GM23338 (cell line): ENCODE measurements around the gene CDC42BPA.

ENCODE experiments used
- CREB1 ChIP-seq: fragments of 250-450 bp; sonication (Bioruptor Pico); IDR thresholded peaks from 2 replicates; pipeline ENCODE4 v1.5.0; 2020; ENCODE audit warnings: low read depth, mild to moderate bottlenecking, moderate library complexity
- EZH2 ChIP-seq: fragments of 200-600 bp; sonication (generic); IDR thresholded peaks from one replicate; pipeline ENCODE4 v1.8.0; 2017; ENCODE audit warnings: antibody characterized with exemption, mild to moderate bottlenecking, low read depth; ENCODE audit not compliant: unreplicated experiment
- EZH2phosphoT487 ChIP-seq: fragments of 200-600 bp; sonication (generic); IDR thresholded peaks from one replicate; pipeline ENCODE4 v1.8.1; 2018; ENCODE audit warnings: antibody characterized with exemption; ENCODE audit not compliant: unreplicated experiment
- JUNB ChIP-seq: IDR thresholded peaks from one replicate; pipeline ENCODE4 v1.6.1; 2016; ENCODE audit warnings: antibody characterized with exemption; ENCODE audit not compliant: unreplicated experiment
- NANOG ChIP-seq: IDR thresholded peaks from 2 replicates; pipeline ENCODE4 v1.6.1; 2016; ENCODE audit warnings: antibody characterized with exemption, borderline replicate concordance
- POLR2AphosphoS5 ChIP-seq: IDR thresholded peaks from 2 replicates; pipeline ENCODE4 v1.6.1; 2016; ENCODE audit warnings: antibody characterized with exemption, low read depth
- TF ChIP-seq, protein P1 (sequence below), 2 experiments: fragments of 200-600 bp in 1 of 2; sonication (generic) in 1 of 2; conservative IDR thresholded peaks; 2 replicates each; pipeline versions ENCODE4 v1.5.1 to v1.6.1; 2016 to 2017; ENCODE audit warnings: antibody characterized with exemption in 2 of 2, low read depth in 2 of 2, mild to moderate bottlenecking in 2 of 2, moderate library complexity in 1 of 2
- TF ChIP-seq, protein P2 (sequence below): IDR thresholded peaks from one replicate; pipeline ENCODE4 v1.6.1; 2018; ENCODE audit warnings: antibody characterized with exemption; ENCODE audit not compliant: unreplicated experiment
- TF ChIP-seq, protein P3 (sequence below): IDR thresholded peaks from 2 replicates; pipeline ENCODE4 v1.6.1; 2016; ENCODE audit warnings: antibody characterized with exemption
- TF ChIP-seq, protein P4 (sequence below): fragments of 250-450 bp; sonication (Bioruptor Pico); IDR thresholded peaks from 2 replicates; pipeline ENCODE4 v1.5.0; 2020; ENCODE audit warnings: mild to moderate bottlenecking, moderate library complexity

DNA sequence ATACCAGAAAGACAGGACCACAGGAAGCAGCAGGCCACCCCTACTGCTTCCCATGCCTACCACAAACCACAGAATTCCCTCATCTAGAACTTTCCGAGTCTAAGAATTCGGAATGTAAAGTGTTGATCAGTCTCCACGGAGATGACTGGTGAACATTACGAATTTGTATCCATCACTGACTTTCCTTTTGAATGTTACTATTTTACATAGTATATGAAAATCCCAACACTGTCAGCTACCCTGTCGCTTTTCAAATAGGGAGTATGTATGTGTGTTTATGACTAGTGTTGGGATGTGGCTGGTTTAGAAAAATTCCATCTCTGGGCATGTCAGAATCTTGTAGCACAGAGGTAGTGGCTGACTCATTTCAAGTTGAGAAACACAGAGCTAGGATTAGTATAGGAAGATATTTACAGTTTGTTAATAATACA lies 260.0 kb downstream of the CDC42BPA start:
- TF ChIP-seq, protein P1, sequence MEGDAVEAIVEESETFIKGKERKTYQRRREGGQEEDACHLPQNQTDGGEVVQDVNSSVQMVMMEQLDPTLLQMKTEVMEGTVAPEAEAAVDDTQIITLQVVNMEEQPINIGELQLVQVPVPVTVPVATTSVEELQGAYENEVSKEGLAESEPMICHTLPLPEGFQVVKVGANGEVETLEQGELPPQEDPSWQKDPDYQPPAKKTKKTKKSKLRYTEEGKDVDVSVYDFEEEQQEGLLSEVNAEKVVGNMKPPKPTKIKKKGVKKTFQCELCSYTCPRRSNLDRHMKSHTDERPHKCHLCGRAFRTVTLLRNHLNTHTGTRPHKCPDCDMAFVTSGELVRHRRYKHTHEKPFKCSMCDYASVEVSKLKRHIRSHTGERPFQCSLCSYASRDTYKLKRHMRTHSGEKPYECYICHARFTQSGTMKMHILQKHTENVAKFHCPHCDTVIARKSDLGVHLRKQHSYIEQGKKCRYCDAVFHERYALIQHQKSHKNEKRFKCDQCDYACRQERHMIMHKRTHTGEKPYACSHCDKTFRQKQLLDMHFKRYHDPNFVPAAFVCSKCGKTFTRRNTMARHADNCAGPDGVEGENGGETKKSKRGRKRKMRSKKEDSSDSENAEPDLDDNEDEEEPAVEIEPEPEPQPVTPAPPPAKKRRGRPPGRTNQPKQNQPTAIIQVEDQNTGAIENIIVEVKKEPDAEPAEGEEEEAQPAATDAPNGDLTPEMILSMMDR (conservative IDR thresholded peaks at IDR 0.05; ENCODE audit: low read depth in 2 of 2) = no peak
- TF ChIP-seq, protein P2, sequence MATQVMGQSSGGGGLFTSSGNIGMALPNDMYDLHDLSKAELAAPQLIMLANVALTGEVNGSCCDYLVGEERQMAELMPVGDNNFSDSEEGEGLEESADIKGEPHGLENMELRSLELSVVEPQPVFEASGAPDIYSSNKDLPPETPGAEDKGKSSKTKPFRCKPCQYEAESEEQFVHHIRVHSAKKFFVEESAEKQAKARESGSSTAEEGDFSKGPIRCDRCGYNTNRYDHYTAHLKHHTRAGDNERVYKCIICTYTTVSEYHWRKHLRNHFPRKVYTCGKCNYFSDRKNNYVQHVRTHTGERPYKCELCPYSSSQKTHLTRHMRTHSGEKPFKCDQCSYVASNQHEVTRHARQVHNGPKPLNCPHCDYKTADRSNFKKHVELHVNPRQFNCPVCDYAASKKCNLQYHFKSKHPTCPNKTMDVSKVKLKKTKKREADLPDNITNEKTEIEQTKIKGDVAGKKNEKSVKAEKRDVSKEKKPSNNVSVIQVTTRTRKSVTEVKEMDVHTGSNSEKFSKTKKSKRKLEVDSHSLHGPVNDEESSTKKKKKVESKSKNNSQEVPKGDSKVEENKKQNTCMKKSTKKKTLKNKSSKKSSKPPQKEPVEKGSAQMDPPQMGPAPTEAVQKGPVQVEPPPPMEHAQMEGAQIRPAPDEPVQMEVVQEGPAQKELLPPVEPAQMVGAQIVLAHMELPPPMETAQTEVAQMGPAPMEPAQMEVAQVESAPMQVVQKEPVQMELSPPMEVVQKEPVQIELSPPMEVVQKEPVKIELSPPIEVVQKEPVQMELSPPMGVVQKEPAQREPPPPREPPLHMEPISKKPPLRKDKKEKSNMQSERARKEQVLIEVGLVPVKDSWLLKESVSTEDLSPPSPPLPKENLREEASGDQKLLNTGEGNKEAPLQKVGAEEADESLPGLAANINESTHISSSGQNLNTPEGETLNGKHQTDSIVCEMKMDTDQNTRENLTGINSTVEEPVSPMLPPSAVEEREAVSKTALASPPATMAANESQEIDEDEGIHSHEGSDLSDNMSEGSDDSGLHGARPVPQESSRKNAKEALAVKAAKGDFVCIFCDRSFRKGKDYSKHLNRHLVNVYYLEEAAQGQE = no peak
- TF ChIP-seq POLR2AphosphoS5 = no peak
- no peak for TF ChIP-seq JUNB
- TF ChIP-seq CREB1 = no peak
- no peak for TF ChIP-seq NANOG
- TF ChIP-seq, protein P3, sequence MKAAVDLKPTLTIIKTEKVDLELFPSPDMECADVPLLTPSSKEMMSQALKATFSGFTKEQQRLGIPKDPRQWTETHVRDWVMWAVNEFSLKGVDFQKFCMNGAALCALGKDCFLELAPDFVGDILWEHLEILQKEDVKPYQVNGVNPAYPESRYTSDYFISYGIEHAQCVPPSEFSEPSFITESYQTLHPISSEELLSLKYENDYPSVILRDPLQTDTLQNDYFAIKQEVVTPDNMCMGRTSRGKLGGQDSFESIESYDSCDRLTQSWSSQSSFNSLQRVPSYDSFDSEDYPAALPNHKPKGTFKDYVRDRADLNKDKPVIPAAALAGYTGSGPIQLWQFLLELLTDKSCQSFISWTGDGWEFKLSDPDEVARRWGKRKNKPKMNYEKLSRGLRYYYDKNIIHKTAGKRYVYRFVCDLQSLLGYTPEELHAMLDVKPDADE = no peak
- no peak for TF ChIP-seq EZH2phosphoT487
- TF ChIP-seq EZH2 = no peak
- TF ChIP-seq, protein P4, sequence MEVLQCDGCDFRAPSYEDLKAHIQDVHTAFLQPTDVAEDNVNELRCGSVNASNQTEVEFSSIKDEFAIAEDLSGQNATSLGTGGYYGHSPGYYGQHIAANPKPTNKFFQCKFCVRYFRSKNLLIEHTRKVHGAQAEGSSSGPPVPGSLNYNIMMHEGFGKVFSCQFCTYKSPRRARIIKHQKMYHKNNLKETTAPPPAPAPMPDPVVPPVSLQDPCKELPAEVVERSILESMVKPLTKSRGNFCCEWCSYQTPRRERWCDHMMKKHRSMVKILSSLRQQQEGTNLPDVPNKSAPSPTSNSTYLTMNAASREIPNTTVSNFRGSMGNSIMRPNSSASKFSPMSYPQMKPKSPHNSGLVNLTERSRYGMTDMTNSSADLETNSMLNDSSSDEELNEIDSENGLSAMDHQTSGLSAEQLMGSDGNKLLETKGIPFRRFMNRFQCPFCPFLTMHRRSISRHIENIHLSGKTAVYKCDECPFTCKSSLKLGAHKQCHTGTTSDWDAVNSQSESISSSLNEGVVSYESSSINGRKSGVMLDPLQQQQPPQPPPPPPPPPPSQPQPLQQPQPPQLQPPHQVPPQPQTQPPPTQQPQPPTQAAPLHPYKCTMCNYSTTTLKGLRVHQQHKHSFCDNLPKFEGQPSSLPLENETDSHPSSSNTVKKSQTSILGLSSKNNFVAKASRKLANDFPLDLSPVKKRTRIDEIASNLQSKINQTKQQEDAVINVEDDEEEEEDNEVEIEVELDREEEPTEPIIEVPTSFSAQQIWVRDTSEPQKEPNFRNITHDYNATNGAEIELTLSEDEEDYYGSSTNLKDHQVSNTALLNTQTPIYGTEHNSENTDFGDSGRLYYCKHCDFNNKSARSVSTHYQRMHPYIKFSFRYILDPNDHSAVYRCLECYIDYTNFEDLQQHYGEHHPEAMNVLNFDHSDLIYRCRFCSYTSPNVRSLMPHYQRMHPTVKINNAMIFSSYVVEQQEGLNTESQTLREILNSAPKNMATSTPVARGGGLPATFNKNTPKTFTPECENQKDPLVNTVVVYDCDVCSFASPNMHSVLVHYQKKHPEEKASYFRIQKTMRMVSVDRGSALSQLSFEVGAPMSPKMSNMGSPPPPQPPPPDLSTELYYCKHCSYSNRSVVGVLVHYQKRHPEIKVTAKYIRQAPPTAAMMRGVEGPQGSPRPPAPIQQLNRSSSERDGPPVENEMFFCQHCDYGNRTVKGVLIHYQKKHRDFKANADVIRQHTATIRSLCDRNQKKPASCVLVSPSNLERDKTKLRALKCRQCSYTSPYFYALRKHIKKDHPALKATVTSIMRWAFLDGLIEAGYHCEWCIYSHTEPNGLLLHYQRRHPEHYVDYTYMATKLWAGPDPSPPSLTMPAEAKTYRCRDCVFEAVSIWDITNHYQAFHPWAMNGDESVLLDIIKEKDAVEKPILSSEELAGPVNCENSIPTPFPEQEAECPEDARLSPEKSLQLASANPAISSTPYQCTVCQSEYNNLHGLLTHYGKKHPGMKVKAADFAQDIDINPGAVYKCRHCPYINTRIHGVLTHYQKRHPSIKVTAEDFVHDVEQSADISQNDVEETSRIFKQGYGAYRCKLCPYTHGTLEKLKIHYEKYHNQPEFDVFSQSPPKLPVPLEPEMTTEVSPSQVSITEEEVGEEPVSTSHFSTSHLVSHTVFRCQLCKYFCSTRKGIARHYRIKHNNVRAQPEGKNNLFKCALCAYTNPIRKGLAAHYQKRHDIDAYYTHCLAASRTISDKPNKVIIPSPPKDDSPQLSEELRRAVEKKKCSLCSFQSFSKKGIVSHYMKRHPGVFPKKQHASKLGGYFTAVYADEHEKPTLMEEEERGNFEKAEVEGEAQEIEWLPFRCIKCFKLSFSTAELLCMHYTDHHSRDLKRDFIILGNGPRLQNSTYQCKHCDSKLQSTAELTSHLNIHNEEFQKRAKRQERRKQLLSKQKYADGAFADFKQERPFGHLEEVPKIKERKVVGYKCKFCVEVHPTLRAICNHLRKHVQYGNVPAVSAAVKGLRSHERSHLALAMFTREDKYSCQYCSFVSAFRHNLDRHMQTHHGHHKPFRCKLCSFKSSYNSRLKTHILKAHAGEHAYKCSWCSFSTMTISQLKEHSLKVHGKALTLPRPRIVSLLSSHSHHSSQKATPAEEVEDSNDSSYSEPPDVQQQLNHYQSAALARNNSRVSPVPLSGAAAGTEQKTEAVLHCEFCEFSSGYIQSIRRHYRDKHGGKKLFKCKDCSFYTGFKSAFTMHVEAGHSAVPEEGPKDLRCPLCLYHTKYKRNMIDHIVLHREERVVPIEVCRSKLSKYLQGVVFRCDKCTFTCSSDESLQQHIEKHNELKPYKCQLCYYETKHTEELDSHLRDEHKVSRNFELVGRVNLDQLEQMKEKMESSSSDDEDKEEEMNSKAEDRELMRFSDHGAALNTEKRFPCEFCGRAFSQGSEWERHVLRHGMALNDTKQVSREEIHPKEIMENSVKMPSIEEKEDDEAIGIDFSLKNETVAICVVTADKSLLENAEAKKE = no peak
